ENCODE measurements around the gene CST6.

Gene CST6

GRCh38 chr11:66036334-66036710 lies 24.5 kb downstream of the CST6 start:
- no peak for DNase-seq (ENCODE audit: low spot score)
- TF ChIP-seq CTCF (IDR thresholded peaks at IDR 0.05; ENCODE audit: borderline replicate concordance, control extremely low read depth, extremely low read depth, insufficient read depth, missing control alignments) = no peak
- in situ Hi-C loops (cut with MboI; ENCODE audit: low sequenced_read_pairs, unreplicated experiment) = no loop called here

GRCh38 chr11:66037327-66037726 lies 25.5 kb downstream of the CST6 start:
- in situ Hi-C loops (cut with MboI; ENCODE audit: low sequenced_read_pairs, unreplicated experiment) = no loop called here
- no peak for TF ChIP-seq CTCF (IDR thresholded peaks at IDR 0.05; ENCODE audit: borderline replicate concordance, control extremely low read depth, extremely low read depth, insufficient read depth, missing control alignments)
- DNase-seq (ENCODE audit: low spot score) = no peak

GRCh38 chr11:66039765-66040164 lies 28.0 kb downstream of the CST6 start:
- in situ Hi-C loops (cut with MboI; ENCODE audit: low sequenced_read_pairs, unreplicated experiment) = no loop called here
- DNase-seq (ENCODE audit: low spot score) = no peak
- TF ChIP-seq CTCF (IDR thresholded peaks at IDR 0.05; ENCODE audit: borderline replicate concordance, control extremely low read depth, extremely low read depth, insufficient read depth, missing control alignments) = no peak

- DNase-seq (ENCODE audit: low spot score) = no peak
- no peak for TF ChIP-seq CTCF (IDR thresholded peaks at IDR 0.05; ENCODE audit: borderline replicate concordance, control extremely low read depth, extremely low read depth, insufficient read depth, missing control alignments)
- in situ Hi-C loops (cut with MboI; ENCODE audit: low sequenced_read_pairs, unreplicated experiment) = no loop called here
Measured at GRCh38 chr11:66042227-66042995, 30.6 kb downstream of the CST6 start.

GRCh38 chr11:66042996-66043906 lies 31.4 kb downstream of the CST6 start:
- peak; percentile 18 for DNase-seq (ENCODE audit: low spot score)
- in situ Hi-C loops (cut with MboI; ENCODE audit: low sequenced_read_pairs, unreplicated experiment) = no loop called here
- TF ChIP-seq CTCF (IDR thresholded peaks at IDR 0.05; ENCODE audit: borderline replicate concordance, control extremely low read depth, extremely low read depth, insufficient read depth, missing control alignments) = no peak

- no peak for DNase-seq (ENCODE audit: low spot score)
- in situ Hi-C loops (cut with MboI; ENCODE audit: low sequenced_read_pairs, unreplicated experiment) = no loop called here
- TF ChIP-seq CTCF (IDR thresholded peaks at IDR 0.05; ENCODE audit: borderline replicate concordance, control extremely low read depth, extremely low read depth, insufficient read depth, missing control alignments) = no peak
Measured at GRCh38 chr11:66044757-66045156, 32.9 kb downstream of the CST6 start.
